ENCODE results near the gene MIX23. TPM values are rescaled to one million over a fixed set of nuclear protein-coding genes. Genes with fewer than 3 reads are reported as not detected.

MIX23 gene
- total and polyA plus RNA-seq, 10 of the 15 experiments (the other 5 are each of a cell fraction or from before 2014, with no cell fraction given): 30.0 to 176 (median 62.4) TPM

- TF ChIP-seq DPF2 (IDR thresholded peaks at IDR 0.05) (no peak), HDAC6 (IDR thresholded peaks at IDR 0.05; ENCODE audit: unreplicated experiment) (no peak), PBX3 (IDR thresholded peaks at IDR 0.05; ENCODE audit: insufficient replicate concordance, low read depth, low read length) (no peak), E2F4 (IDR thresholded peaks at IDR 0.05; ENCODE audit: low read depth, low read length) (no peak), IKZF1 (conservative IDR thresholded peaks at IDR 0.05) (no peak), ZBTB33 (IDR thresholded peaks at IDR 0.05) (no peak), TCF12 (IDR thresholded peaks at IDR 0.05; ENCODE audit: low read depth, low read length) (no peak), RAD21 (IDR thresholded peaks at IDR 0.05; ENCODE audit: insufficient read depth, low read depth, low read length) (no peak), CEBPB (IDR thresholded peaks at IDR 0.05; ENCODE audit: borderline replicate concordance in 1 of 2, low read depth in 2 of 2, low read length in 2 of 2) (no peak), MTA3 (IDR thresholded peaks at IDR 0.05; ENCODE audit: borderline replicate concordance, low read length) (no peak)
- ATAC-seq (0 out of 3 replicates have a peak, but pooled peaks have one; percentile 16), DNase-seq (ENCODE audit: low read depth, low spot score) (no peak), FAIRE-seq (no peak)
- no TSS peak for BruUV-seq (replicated peaks)
- ChIA-PET SMC1A (ENCODE audit: uncharacterized antibody, unreplicated experiment) (interaction anchor here (0.6 to 1.4 kb wide), 5 partner anchors 10 to 139 kb away, joined by 3 to 5 read pairs (median 3); partner anchors contain the start of gene FAM162A), POLR2A (interaction anchor here (0.9 kb wide), 1 partner anchor 9 kb away, joined by 3 read pairs; no protein-coding TSS in a partner anchor), RAD21 (ENCODE audit: unreplicated experiment) (interaction anchor here (0.9 to 1.1 kb wide), 2 partner anchors 11 to 21 kb away, joined by 3 read pairs; partner anchors contain the start of genes FAM162A and WDR5B), CTCF (interaction anchor here (0.9 to 1.3 kb wide), 2 partner anchors 11 to 12 kb away, joined by 3 to 4 read pairs; partner anchors contain the start of gene FAM162A)
- Histone ChIP-seq H3K9me3 (replicated peaks; ENCODE audit: control insufficient read depth, insufficient read depth, low read length) (no peaks in the 10 kb centered on the region), H3K4me1 (ENCODE audit: control insufficient read depth, insufficient read depth, low read length) (no peaks in the 10 kb centered on the region), H3K27me3 (replicated peaks in 1 of 2; ENCODE audit: control insufficient read depth in 2 of 2, insufficient read depth in 2 of 2, low read length in 1 of 2) (no peaks in the 10 kb centered on the region), H3K9ac (ENCODE audit: control insufficient read depth, insufficient read depth, low read length) (no peak overlapping the region), H3K79me2 (ENCODE audit: control insufficient read depth, insufficient read depth, low read length) (peaks cover 13% of the 10 kb centered on the region), H3K4me2 (ENCODE audit: control insufficient read depth, insufficient read depth) (no peak overlapping the region), H3K4me3 (no peak overlapping the region), H2AFZ (ENCODE audit: control insufficient read depth, low read depth, low read length) (no peak overlapping the region), H4K20me1 (ENCODE audit: control insufficient read depth, insufficient read depth) (no peaks in the 10 kb centered on the region), H3K27ac (ENCODE audit: control insufficient read depth, insufficient read depth) (no peak overlapping the region), H3K36me3 (ENCODE audit: control insufficient read depth in 2 of 2, insufficient read depth in 2 of 2, low read length in 1 of 2) (peaks cover 2 to 6% of the 10 kb centered on the region in 2 experiments; a peak in 2 of 4 replicates)
- intact Hi-C loops (cut with micrococcal nuclease; ENCODE audit: unreplicated experiment): loop anchor here (10.0 kb wide), 2 partner anchors 139 to 629 kb away; partner anchors contain the start of gene SEMA5B
- in situ Hi-C loops (cut with MboI): no loop called here
- WGBS (ENCODE audit: insufficient coverage, insufficient replicate concordance, low lambda C conversion rate, missing lambda C conversion rate): 67% methylated on average over 3 of the region's 3 CpGs
These were observed 12.6 kb upstream of the MIX23 start for GRCh38 chr3:122395582-122395981.

Measured in GM12878 (cell line).